Forelimb muscle (tissue), 1 donor: ENCODE measurements around the gene ZNF358. TPM values are rescaled to one million over a fixed set of nuclear protein-coding genes. Genes with fewer than 3 reads are reported as not detected.

ENCODE experiments used
- DNase-seq: peaks from one replicate; pipeline ENCODE4 v3.0.0-alpha.2; 2013; ENCODE audit warnings: low read depth
- polyA plus RNA-seq: library from polyadenylated mRNA; unstranded; fragments of 120-200 nt; gene quantifications from one replicate; pipeline ENCODE4 v1.2.1, GENCODE V29; 2013; ENCODE audit not compliant: insufficient read length

The ZNF358 gene
- polyA plus RNA-seq, 1 donor: 53.0 TPM

DNA sequence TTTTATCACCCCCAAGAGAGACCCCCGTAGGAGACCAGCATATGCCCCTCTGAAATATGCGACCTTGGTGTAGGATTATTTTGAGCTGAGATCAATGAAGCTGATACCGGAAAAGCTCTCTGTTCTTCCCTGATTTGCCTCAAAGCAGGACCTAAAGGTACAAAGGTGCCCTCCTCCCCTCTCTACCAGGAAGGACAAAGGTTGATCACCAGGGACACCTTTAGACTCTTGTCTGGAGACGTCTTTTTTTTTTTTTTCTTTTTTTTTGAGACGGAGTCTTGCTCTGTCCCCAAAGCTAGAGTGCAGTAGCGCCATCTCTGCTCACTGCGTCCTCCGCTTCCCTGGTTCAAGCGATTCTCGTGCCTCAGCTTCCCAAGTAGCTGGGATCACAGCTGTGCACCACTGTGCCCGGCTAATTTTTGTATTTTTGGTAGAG, 26.3 kb upstream of the ZNF358 start:
- DNase-seq: no peak

DNA sequence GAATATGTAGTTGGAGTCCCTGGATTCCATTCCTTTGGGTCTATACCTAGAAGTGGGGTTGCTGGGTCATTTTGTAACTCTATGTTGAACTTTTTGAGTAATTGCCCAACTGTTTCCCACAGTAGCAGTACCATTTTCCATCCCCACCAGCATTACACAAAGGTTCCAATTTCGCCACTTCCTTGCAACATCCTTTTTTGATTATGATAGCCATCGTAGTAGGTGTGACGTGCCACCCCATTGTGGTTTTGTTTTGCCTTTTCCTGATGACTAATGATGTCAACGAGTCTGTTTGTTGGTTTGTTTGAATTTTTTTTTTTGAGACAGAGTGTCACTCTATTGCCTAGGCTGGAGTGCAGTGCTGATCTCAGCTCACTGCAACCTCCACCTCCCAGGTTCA, 23.8 kb upstream of the ZNF358 start:
- DNase-seq: no peak

- DNase-seq: no peak
Observed at GRCh38 chr19:7492558-7492957, 23.3 kb upstream of the ZNF358 start.

- DNase-seq: no peak
Observed at GRCh38 chr19:7494416-7495098, 21.3 kb upstream of the ZNF358 start.

- no peak for DNase-seq
Observed at GRCh38 chr19:7497292-7497691, 18.6 kb upstream of the ZNF358 start.

- no peak for DNase-seq
Observed at GRCh38 chr19:7500811-7501450, 15.0 kb upstream of the ZNF358 start.

DNA sequence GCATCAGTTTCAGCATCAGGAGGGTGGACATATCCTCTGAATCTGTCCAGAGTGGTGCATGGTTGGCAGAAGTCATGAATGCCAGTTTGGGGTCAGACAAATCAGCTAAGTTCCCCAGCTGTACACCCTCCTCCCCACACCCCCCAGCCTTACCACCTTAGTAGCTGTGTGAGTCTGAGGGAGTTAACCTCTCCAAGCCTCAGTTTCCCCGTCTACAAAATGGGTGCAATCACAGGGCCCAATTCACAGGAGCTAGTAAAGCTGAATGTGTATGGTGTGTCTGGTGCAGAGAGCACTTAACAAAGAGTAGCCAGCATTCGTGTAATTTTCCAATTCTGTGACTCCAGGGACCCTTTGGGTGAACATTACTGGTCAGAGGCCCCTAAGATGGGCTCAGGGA, 13.4 kb upstream of the ZNF358 start:
- no peak for DNase-seq

GRCh38 chr19:7504684-7505083, 11.2 kb upstream of the ZNF358 start:
- no peak for DNase-seq

DNA sequence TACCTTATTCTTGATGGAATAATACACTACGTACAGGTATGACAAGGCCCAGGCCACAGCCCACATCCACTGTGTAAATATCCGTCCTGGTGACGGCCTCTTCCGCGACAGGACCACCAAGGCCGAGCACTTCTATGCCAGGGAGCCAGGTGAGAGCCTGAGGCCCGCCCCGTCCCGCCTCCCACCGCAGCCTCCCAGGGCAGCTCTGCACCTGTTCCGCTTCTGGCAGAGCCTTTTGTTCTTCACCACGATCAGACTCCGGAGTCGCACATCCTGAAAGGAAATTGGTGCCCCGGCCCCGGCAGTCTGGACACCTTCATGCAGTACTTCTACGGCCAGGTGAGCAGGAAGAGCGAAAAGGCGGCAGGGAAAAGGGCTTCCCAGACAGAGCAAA, 10.6 kb upstream of the ZNF358 start:
- no peak for DNase-seq

GRCh38 chr19:7505682-7506384, 10.1 kb upstream of the ZNF358 start:
- no peak for DNase-seq

- DNase-seq: no peak
Observed at GRCh38 chr19:7506385-7507328, 9.2 kb upstream of the ZNF358 start.

GRCh38 chr19:7507884-7508283, 8.0 kb upstream of the ZNF358 start:
- DNase-seq: no peak

GRCh38 chr19:7509625-7510024, 6.3 kb upstream of the ZNF358 start:
- DNase-seq: no peak

DNA sequence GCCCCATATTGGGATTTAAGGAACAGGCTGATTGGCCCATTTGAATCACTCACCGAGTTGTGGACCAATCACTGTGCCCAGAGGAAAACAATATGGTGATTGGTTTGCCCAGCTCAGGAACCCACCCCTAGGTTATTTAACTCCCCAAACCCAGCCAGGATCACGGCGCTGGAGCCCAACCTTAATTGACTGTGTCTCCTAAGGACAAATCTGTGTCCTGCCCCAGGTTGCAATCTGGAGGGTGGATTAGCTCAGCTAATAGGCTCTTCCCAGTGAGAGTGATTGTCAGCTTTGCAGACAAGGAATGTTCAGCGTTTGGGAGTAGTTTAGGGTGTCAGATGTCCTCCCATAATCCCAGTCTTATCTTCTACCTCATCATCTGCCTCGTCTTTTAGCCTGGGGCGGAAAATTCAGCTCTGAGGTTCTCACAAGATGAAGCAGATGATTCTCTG, 3.5 kb upstream of the ZNF358 start:
- DNase-seq: no peak

- no peak for DNase-seq
Observed at GRCh38 chr19:7513809-7514642, 1.9 kb upstream of the ZNF358 start.

DNA sequence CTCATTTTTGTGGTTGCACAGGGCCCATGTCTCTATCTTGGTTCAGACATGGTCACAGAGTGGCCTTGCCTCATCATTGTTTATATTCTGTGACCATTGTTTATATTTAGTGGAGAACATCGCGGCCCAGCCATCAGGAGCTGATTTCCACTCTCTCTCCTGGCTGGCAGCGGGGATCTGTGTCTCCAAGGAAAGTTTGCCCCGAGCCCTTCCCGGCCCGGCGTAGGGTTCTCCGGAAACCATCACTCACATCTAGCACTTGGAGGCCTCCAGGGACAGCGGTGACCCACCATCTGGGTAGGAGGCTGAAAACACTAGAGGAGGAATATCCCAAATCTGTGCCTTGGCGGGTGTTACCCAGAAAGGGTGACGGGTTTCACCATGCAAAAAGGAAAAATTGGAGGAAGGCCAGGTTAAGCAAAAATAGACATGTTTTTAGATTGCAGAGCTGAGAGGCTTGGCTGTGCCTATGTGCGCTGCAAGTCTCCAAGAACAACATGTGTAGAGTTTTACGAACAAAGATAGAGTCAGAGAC, 726 bp upstream of the ZNF358 start:
- no peak for DNase-seq

DNA sequence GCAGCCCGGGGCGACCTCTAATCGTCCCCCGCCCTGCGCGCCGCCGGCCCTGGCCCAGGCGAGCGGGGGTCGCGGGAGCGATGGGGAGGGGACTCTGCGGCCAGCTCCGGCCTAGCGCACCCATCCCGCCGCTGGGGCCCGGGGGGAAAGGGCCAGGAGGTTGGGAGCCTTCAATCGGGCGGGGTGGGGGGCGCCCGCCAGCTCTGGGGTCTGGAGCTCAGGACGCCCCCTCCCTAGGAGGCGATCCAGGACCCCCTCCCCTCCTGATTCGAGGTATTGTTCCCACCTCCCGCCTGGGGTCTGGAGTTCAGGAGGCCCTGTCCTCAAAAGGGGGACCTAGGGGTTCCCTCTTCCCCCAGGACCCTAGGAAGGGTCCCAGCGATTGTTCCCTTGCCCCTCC, 430 bp downstream of the ZNF358 start:
- DNase-seq: no peak

GRCh38 chr19:7516878-7517277, 975 bp downstream of the ZNF358 start:
- no peak for DNase-seq

DNA sequence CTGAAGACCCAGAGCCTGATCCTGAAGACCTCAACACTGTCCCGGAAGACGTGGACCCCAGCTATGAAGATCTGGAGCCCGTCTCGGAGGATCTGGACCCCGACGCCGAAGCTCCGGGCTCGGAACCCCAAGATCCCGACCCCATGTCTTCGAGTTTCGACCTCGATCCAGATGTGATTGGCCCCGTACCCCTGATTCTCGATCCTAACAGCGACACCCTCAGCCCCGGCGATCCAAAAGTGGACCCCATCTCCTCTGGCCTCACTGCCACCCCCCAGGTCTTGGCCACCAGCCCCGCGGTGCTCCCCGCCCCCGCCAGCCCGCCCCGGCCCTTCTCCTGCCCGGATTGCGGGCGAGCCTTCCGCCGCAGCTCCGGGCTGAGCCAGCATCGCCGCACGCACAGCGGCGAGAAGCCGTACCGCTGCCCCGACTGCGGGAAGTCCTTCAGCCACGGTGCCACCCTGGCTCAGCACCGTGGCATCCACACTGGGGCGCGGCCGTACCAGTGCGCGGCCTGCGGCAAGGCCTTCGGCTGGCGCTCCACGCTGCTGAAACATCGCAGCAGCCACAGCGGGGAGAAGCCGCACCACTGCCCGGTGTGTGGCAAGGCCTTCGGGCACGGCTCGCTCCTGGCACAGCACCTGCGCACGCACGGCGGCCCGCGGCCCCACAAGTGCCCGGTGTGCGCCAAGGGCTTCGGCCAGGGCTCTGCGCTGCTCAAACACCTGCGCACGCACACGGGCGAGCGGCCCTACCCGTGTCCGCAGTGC, 3.6 kb downstream of the ZNF358 start:
- no peak for DNase-seq
